ENCODE measurements around the gene STAT5B. TPM values are rescaled to one million over a fixed set of nuclear protein-coding genes. Genes with fewer than 3 reads are reported as not detected.

Gene STAT5B
- total and polyA plus RNA-seq, 9 of the 15 experiments (the other 6 are each of a cell fraction or from before 2014, with no cell fraction given), result 20.8 to 176 (median 92.4) TPM

DNA sequence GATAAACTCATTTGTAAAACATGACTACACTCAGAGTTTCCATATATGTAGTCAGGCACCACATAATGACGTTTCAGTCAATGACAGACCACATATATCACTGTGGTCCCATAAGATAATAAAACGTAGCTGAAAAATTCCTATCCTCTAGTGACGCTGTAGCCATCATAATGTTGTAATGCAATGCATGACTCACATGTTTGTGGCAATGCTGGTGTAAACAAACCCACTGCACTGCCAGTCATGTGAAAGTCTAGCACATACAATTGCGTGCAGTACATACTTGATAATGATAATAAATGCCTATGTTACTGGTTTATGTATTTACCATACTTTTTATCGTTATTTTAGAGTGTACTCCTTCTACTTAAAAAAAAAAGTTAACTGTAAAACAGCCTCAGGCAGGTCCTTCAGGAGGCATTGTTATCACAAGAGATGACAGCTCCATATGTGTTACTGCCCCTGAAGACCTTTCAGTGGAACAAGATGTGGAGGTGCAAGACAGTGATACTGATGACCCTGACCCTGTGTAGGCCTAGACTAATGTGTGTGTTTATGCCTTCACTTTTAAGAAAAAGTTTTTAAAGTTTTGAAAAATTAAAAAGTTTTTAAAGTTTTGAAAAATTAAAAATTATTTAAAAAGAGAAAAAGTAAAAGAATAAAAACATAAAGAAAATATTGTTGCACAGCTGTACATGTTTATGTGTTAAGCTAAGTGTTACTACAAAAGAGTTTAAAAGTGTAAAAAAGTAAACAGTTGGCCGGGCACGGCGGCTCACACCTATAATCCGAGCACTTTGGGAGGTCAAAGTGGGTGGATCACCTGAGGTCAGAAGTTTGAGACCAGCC, 9.0 kb downstream of the STAT5B start (continued):
- TF ChIP-seq, protein P1, sequence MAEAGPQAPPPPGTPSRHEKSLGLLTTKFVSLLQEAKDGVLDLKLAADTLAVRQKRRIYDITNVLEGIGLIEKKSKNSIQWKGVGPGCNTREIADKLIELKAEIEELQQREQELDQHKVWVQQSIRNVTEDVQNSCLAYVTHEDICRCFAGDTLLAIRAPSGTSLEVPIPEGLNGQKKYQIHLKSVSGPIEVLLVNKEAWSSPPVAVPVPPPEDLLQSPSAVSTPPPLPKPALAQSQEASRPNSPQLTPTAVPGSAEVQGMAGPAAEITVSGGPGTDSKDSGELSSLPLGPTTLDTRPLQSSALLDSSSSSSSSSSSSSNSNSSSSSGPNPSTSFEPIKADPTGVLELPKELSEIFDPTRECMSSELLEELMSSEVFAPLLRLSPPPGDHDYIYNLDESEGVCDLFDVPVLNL (CRISPR knock-in tag; IDR thresholded peaks at IDR 0.05; ENCODE audit: low read depth), result no peak
- TF ChIP-seq EGR1 (conservative IDR thresholded peaks at IDR 0.05) (no peak), HDAC3 (IDR thresholded peaks at IDR 0.05; ENCODE audit: borderline replicate concordance, partially characterized antibody) (peak; percentile 68), ZNF76 (CRISPR knock-in tag; IDR thresholded peaks at IDR 0.05; ENCODE audit: borderline replicate concordance) (no peak), ZBTB7A (IDR thresholded peaks at IDR 0.05; ENCODE audit: borderline replicate concordance, control insufficient read depth, low read depth, low read length) (no peak), ZNF644 (tag; IDR thresholded peaks at IDR 0.05; ENCODE audit: low read depth) (0 out of 2 replicates have a peak, but pooled peaks have one; percentile 43), MCM5 (IDR thresholded peaks at IDR 0.05; ENCODE audit: low read depth) (no peak), PHTF2 (CRISPR knock-in tag; IDR thresholded peaks at IDR 0.05) (no peak), KDM1A (IDR thresholded peaks at IDR 0.05) (peak; percentile 51 to 55; a peak in 2 of 4 replicates), SP1 (CRISPR knock-in tag; IDR thresholded peaks at IDR 0.05) (0 out of 2 replicates have a peak, but pooled peaks have one; percentile 33), HOXB6 (CRISPR knock-in tag; IDR thresholded peaks at IDR 0.05; ENCODE audit: borderline replicate concordance) (no peak), NCOA2 (IDR thresholded peaks at IDR 0.05; ENCODE audit: partially characterized antibody in 2 of 2) (no peak)
- TF ChIP-seq, protein P2, sequence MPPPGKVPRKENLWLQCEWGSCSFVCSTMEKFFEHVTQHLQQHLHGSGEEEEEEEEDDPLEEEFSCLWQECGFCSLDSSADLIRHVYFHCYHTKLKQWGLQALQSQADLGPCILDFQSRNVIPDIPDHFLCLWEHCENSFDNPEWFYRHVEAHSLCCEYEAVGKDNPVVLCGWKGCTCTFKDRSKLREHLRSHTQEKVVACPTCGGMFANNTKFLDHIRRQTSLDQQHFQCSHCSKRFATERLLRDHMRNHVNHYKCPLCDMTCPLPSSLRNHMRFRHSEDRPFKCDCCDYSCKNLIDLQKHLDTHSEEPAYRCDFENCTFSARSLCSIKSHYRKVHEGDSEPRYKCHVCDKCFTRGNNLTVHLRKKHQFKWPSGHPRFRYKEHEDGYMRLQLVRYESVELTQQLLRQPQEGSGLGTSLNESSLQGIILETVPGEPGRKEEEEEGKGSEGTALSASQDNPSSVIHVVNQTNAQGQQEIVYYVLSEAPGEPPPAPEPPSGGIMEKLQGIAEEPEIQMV (tag; conservative IDR thresholded peaks at IDR 0.05; ENCODE audit: low read depth), result 0 out of 2 replicates have a peak, but pooled peaks have one; percentile 18
- TF ChIP-seq, protein P3, sequence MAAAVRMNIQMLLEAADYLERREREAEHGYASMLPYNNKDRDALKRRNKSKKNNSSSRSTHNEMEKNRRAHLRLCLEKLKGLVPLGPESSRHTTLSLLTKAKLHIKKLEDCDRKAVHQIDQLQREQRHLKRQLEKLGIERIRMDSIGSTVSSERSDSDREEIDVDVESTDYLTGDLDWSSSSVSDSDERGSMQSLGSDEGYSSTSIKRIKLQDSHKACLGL (CRISPR knock-in tag; IDR thresholded peaks at IDR 0.05; ENCODE audit: borderline replicate concordance, poor library complexity, severe bottlenecking), result no peak
- TF ChIP-seq, protein P4, sequence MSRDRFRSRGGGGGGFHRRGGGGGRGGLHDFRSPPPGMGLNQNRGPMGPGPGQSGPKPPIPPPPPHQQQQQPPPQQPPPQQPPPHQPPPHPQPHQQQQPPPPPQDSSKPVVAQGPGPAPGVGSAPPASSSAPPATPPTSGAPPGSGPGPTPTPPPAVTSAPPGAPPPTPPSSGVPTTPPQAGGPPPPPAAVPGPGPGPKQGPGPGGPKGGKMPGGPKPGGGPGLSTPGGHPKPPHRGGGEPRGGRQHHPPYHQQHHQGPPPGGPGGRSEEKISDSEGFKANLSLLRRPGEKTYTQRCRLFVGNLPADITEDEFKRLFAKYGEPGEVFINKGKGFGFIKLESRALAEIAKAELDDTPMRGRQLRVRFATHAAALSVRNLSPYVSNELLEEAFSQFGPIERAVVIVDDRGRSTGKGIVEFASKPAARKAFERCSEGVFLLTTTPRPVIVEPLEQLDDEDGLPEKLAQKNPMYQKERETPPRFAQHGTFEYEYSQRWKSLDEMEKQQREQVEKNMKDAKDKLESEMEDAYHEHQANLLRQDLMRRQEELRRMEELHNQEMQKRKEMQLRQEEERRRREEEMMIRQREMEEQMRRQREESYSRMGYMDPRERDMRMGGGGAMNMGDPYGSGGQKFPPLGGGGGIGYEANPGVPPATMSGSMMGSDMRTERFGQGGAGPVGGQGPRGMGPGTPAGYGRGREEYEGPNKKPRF (IDR thresholded peaks at IDR 0.05; ENCODE audit: low read depth, low read length), result no peak
- TF ChIP-seq, protein P5, sequence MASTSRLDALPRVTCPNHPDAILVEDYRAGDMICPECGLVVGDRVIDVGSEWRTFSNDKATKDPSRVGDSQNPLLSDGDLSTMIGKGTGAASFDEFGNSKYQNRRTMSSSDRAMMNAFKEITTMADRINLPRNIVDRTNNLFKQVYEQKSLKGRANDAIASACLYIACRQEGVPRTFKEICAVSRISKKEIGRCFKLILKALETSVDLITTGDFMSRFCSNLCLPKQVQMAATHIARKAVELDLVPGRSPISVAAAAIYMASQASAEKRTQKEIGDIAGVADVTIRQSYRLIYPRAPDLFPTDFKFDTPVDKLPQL (IDR thresholded peaks at IDR 0.05; ENCODE audit: extremely low read depth, insufficient read length), result no peak
- TF ChIP-seq, protein P6, sequence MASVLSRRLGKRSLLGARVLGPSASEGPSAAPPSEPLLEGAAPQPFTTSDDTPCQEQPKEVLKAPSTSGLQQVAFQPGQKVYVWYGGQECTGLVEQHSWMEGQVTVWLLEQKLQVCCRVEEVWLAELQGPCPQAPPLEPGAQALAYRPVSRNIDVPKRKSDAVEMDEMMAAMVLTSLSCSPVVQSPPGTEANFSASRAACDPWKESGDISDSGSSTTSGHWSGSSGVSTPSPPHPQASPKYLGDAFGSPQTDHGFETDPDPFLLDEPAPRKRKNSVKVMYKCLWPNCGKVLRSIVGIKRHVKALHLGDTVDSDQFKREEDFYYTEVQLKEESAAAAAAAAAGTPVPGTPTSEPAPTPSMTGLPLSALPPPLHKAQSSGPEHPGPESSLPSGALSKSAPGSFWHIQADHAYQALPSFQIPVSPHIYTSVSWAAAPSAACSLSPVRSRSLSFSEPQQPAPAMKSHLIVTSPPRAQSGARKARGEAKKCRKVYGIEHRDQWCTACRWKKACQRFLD (CRISPR knock-in tag; IDR thresholded peaks at IDR 0.05), result peak; percentile 69

Data from K562 (cell line).